T-helper 1 cell (primary cell): Measurements from ENCODE around the gene LNP1.
A peak's percentile ranks its signal among the peaks of the same experiment; 100 is the strongest.
"Not testable (repeated sequence)": the region's sequence is repeated elsewhere in the genome, so short reads cannot be mapped to it uniquely, and the experiment has no call there.

Source experiments
- DNase-seq, 5 donors: peaks; one replicate each; pipeline ENCODE4 v3.0.0-alpha.2; 2012 to 2020
- total RNA-seq, 4 donors: gene quantifications; one replicate each; lab custom pipeline; 2026; lab: John Stamatoyannopoulos, UW

LNP1 gene
- 1.7 to 2.7 (median 2.6) reads per million in 4 donors for total RNA-seq

- DNase-seq = peak; percentile 87 to 96 (median 91)
These were observed at the start of gene LNP1, which contains the start of gene TOMM70 for GRCh38 chr3:100400780-100401673. Gene LNP1 (plus strand): TSS chr3:100401539. CDS start chr3:100429730, 28,191 bp downstream. Gene TOMM70 (minus strand): TSS chr3:100401089. CDS start chr3:100400949, 140 bp downstream.

GRCh38 chr3:100351770-100352169, 49.6 kb upstream of the LNP1 start:
- DNase-seq = not testable (repeated sequence)

- no peak for DNase-seq
These were observed 48.8 kb upstream of the LNP1 start for GRCh38 chr3:100352296-100353231.

GRCh38 chr3:100354850-100355249, 46.5 kb upstream of the LNP1 start:
- DNase-seq = no peak

GRCh38 chr3:100358413-100358812, 42.9 kb upstream of the LNP1 start:
- DNase-seq = no peak

GRCh38 chr3:100359035-100359434, 42.3 kb upstream of the LNP1 start:
- no peak for DNase-seq

- DNase-seq = no peak
These were observed 40.4 kb upstream of the LNP1 start for GRCh38 chr3:100360757-100361496.

- DNase-seq = no peak
These were observed 39.4 kb upstream of the LNP1 start for GRCh38 chr3:100361897-100362296.

- no peak for DNase-seq
These were observed 36.9 kb upstream of the LNP1 start for GRCh38 chr3:100364421-100364820.

GRCh38 chr3:100366424-100366823, 34.9 kb upstream of the LNP1 start:
- DNase-seq = no peak

- DNase-seq = no peak
These were observed 32.9 kb upstream of the LNP1 start for GRCh38 chr3:100368441-100368840.

GRCh38 chr3:100370756-100371155, 30.6 kb upstream of the LNP1 start:
- DNase-seq = no peak

- no peak for DNase-seq
These were observed 26.8 kb upstream of the LNP1 start for GRCh38 chr3:100374521-100374920.

GRCh38 chr3:100376301-100376700, 25.0 kb upstream of the LNP1 start:
- no peak for DNase-seq

GRCh38 chr3:100384733-100385525, 16.4 kb upstream of the LNP1 start:
- no peak for DNase-seq

GRCh38 chr3:100386437-100387074, 14.8 kb upstream of the LNP1 start:
- DNase-seq = no peak

GRCh38 chr3:100389025-100389424, 12.3 kb upstream of the LNP1 start:
- DNase-seq = no peak

- DNase-seq = no peak
These were observed 5.5 kb upstream of the LNP1 start for GRCh38 chr3:100395679-100396431.

GRCh38 chr3:100396967-100397366, 4.4 kb upstream of the LNP1 start:
- DNase-seq = no peak

GRCh38 chr3:100399341-100400071, 1.8 kb upstream of the LNP1 start:
- DNase-seq = no peak
